ENCODE measurements around the gene GRAMD1A.

- TF ChIP-seq CTCF (IDR thresholded peaks at IDR 0.05): no peak
- TF ChIP-seq EZH2phosphoT487 (IDR thresholded peaks at IDR 0.05): no peak
- no peak for TF ChIP-seq EZH2 (IDR thresholded peaks at IDR 0.05)
Measured at GRCh38 chr19:35042954-35043604, 43.0 kb downstream of the GRAMD1A start.
